ENCODE measurements around the gene NYAP1.
"Not testable (repeated sequence)": the region's sequence is repeated elsewhere in the genome, so short reads cannot be mapped to it uniquely, and the experiment has no call there.

NYAP1 gene

GRCh38 chr7:100515072-100515532 is 31.4 kb downstream of the NYAP1 start:
- DNase-seq, result no peak

GRCh38 chr7:100516135-100516812 is 32.5 kb downstream of the NYAP1 start:
- peak; percentile 15 for DNase-seq

- no peak for DNase-seq
These were observed 33.6 kb downstream of the NYAP1 start for GRCh38 chr7:100517305-100517704.

- DNase-seq, result no peak
These were observed 35.9 kb downstream of the NYAP1 start for GRCh38 chr7:100519580-100519979.

GRCh38 chr7:100520138-100520537 is 36.4 kb downstream of the NYAP1 start:
- no peak for DNase-seq

GRCh38 chr7:100521076-100521475 is 37.3 kb downstream of the NYAP1 start:
- DNase-seq, result no peak

- DNase-seq, result not testable (repeated sequence)
These were observed 38.3 kb downstream of the NYAP1 start for GRCh38 chr7:100521909-100522593.

- not testable (repeated sequence) for DNase-seq
These were observed 39.5 kb downstream of the NYAP1 start for GRCh38 chr7:100523192-100523591.

- DNase-seq, result not testable (repeated sequence)
These were observed 44.6 kb downstream of the NYAP1 start for GRCh38 chr7:100528108-100528866.

- DNase-seq, result no peak
These were observed 48.7 kb downstream of the NYAP1 start for GRCh38 chr7:100532165-100533022.

GRCh38 chr7:100535982-100536381 is 52.3 kb downstream of the NYAP1 start:
- DNase-seq, result not testable (repeated sequence)

GRCh38 chr7:100536695-100537094 is 53.0 kb downstream of the NYAP1 start:
- not testable (repeated sequence) for DNase-seq

GRCh38 chr7:100538348-100538653 is 54.6 kb downstream of the NYAP1 start:
- DNase-seq, result no peak

GRCh38 chr7:100538654-100539435 is 55.1 kb downstream of the NYAP1 start, which contains the start of gene AGFG2:
TSS of gene AGFG2 (plus strand) at chr7:100539203. CDS start at chr7:100539347, 144 bp downstream.
- DNase-seq, result peak; percentile 100

- DNase-seq, result peak; percentile 41
These were observed 55.8 kb downstream of the NYAP1 start for GRCh38 chr7:100539436-100540006.

- no peak for DNase-seq
These were observed 56.5 kb downstream of the NYAP1 start for GRCh38 chr7:100540073-100540723.

GRCh38 chr7:100541309-100541708 is 57.6 kb downstream of the NYAP1 start:
- peak; percentile 29 for DNase-seq

- no peak for DNase-seq
These were observed 59.9 kb downstream of the NYAP1 start for GRCh38 chr7:100543586-100543985.

GRCh38 chr7:100544386-100544785 is 60.7 kb downstream of the NYAP1 start:
- DNase-seq, result no peak
